Measurements from ENCODE around the gene SEMA6C.

SEMA6C gene

DNA sequence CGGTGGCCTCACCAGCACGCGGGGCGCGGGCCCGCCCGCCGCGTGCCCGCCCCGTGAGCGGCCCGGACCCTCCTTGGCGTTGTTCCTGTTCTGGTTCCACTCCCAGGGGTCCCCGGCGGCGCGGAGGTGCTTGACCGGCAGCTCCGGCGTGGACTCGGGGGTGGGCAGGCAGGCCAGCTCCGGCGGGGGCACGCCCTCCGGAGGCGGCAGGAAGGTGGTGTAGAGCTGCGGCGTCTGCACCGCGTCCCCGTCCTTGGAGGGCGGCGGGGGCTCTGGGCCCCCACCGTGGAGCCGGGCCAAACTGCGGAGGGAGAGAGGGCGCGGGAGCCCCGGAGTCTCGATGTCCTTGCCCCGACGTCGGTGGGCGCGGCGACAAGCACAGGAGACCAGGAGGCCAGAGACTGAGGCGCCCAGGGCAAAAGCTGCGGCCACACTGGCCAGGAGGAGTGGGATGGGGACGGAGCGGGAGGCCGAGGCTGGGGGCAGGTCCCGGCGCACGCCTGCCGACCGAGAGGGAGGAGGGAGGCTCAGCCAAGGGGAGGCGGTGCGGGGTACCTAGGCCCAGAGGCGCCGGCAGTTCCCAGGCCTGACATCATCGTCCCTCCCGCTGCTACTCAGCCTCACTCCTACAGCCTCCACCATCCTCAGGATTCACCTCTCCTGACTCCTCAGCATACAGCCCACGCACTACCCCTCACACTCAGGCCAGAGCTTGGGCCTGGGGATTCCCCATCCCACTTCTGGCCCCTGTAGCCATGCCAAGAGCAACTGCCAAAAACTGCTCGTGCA is 13.2 kb downstream of the SEMA6C start:
- no peak for ATAC-seq
- TF ChIP-seq, protein P1, sequence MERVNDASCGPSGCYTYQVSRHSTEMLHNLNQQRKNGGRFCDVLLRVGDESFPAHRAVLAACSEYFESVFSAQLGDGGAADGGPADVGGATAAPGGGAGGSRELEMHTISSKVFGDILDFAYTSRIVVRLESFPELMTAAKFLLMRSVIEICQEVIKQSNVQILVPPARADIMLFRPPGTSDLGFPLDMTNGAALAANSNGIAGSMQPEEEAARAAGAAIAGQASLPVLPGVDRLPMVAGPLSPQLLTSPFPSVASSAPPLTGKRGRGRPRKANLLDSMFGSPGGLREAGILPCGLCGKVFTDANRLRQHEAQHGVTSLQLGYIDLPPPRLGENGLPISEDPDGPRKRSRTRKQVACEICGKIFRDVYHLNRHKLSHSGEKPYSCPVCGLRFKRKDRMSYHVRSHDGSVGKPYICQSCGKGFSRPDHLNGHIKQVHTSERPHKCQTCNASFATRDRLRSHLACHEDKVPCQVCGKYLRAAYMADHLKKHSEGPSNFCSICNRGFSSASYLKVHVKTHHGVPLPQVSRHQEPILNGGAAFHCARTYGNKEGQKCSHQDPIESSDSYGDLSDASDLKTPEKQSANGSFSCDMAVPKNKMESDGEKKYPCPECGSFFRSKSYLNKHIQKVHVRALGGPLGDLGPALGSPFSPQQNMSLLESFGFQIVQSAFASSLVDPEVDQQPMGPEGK (CRISPR knock-in tag; IDR thresholded peaks at IDR 0.05; ENCODE audit: borderline replicate concordance) = no peak
- no peak for TF ChIP-seq ZNF70 (CRISPR knock-in tag; IDR thresholded peaks at IDR 0.05)
- TF ChIP-seq OSR1 (CRISPR knock-in tag; IDR thresholded peaks at IDR 0.05) = no peak
- no peak for TF ChIP-seq TCF4 (CRISPR knock-in tag; IDR thresholded peaks at IDR 0.05; ENCODE audit: borderline replicate concordance)
- TF ChIP-seq ZFP3 (CRISPR knock-in tag; IDR thresholded peaks at IDR 0.05) = no peak
- no peak for TF ChIP-seq CSRNP3 (CRISPR knock-in tag; IDR thresholded peaks at IDR 0.05)
- no peak for TF ChIP-seq TSHZ2 (CRISPR knock-in tag; IDR thresholded peaks at IDR 0.05)
- no peak for TF ChIP-seq GLIS3 (CRISPR knock-in tag; IDR thresholded peaks at IDR 0.05)
- TF ChIP-seq ARNTL (CRISPR knock-in tag; IDR thresholded peaks at IDR 0.05; ENCODE audit: borderline replicate concordance, low read depth) = no peak
- no peak for TF ChIP-seq POU6F1 (CRISPR knock-in tag; IDR thresholded peaks at IDR 0.05; ENCODE audit: borderline replicate concordance, low read depth)
- no peak for TF ChIP-seq CREB5 (CRISPR knock-in tag; IDR thresholded peaks at IDR 0.05; ENCODE audit: low read depth)
- no peak for TF ChIP-seq ESRRG (CRISPR knock-in tag; IDR thresholded peaks at IDR 0.05)
- TF ChIP-seq ZNF565 (CRISPR knock-in tag; conservative IDR thresholded peaks at IDR 0.05; ENCODE audit: low read depth) = no peak
- no peak for TF ChIP-seq ZFP30 (CRISPR knock-in tag; IDR thresholded peaks at IDR 0.05)
- no peak for TF ChIP-seq TOX (CRISPR knock-in tag; IDR thresholded peaks at IDR 0.05; ENCODE audit: borderline replicate concordance)
- TF ChIP-seq ZNF8 (CRISPR knock-in tag; IDR thresholded peaks at IDR 0.05) = no peak
- no peak for TF ChIP-seq RARB (CRISPR knock-in tag; IDR thresholded peaks at IDR 0.05)

DNA sequence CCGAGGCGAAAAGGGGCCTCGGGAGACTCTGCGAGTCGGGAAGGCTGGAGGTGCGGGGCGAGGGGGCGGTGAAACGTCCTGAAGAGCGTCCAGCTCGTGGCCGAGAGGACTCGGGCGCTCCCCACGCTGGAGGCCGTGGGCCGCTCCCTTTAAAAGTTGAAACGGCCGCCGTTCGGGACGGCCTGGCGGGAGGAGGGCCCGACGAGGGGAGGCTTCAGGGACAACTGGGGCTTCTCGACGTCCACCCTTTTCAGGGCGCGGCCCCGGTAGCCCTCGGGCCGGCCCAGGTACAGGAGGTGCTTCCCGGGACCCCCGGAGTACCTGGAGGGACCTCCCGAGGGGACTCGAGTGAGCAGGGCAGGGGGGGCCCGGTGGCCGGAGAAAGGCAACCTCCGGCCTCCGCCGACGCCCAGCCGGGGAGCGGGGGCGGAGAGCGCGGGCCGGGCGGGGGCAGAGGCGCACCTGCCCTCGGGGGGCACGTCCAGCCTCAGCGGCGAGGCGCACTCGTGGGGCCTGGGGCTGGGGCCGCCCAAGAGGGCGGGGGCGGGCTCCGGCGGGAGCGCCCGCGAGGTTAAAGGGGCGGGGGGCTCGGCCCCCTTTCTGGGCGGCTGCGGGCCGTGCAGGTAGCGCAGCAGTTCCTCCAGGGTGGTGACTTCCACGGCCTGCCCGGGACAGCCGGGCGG is 14.0 kb downstream of the SEMA6C start:
- no peak for ATAC-seq
- TF ChIP-seq PPARA (CRISPR knock-in tag; IDR thresholded peaks at IDR 0.05; ENCODE audit: borderline replicate concordance) (no peak), ZNF70 (CRISPR knock-in tag; IDR thresholded peaks at IDR 0.05) (no peak), ZNF565 (CRISPR knock-in tag; conservative IDR thresholded peaks at IDR 0.05; ENCODE audit: low read depth) (no peak), TSHZ2 (CRISPR knock-in tag; IDR thresholded peaks at IDR 0.05) (no peak), ZNF8 (CRISPR knock-in tag; IDR thresholded peaks at IDR 0.05) (no peak), CREB5 (CRISPR knock-in tag; IDR thresholded peaks at IDR 0.05; ENCODE audit: low read depth) (no peak), CSRNP3 (CRISPR knock-in tag; IDR thresholded peaks at IDR 0.05) (no peak), ESRRG (CRISPR knock-in tag; IDR thresholded peaks at IDR 0.05) (no peak), TCF4 (CRISPR knock-in tag; IDR thresholded peaks at IDR 0.05; ENCODE audit: borderline replicate concordance) (no peak), CSDC2 (CRISPR knock-in tag; IDR thresholded peaks at IDR 0.05) (no peak)
- TF ChIP-seq, protein P1 (CRISPR knock-in tag; IDR thresholded peaks at IDR 0.05; ENCODE audit: borderline replicate concordance) = no peak

All from SK-N-SH treated with all-trans-retinoic acid at 6 μM for 48 hours (cell line).